Stimulated activated CD8-positive, alpha-beta memory T cell treated with anti-CD3 and anti-CD28 coated beads, Interleukin-12 subunit alpha, Interleukin-12 subunit beta, amount 100 ng/mL, for 1 hour (primary cell): ENCODE measurements around the gene THRA.
A peak's percentile ranks its signal among the peaks of the same experiment; 100 is the strongest.
"Not testable (repeated sequence)": the region's sequence is repeated elsewhere in the genome, so short reads cannot be mapped to it uniquely, and the experiment has no call there.

Experiments
- DNase-seq: peaks from one replicate; pipeline ENCODE4 v3.0.0-alpha.2; 2020; ENCODE audit warnings: low read depth

THRA gene

GRCh38 chr17:40113110-40113906 lies 50.5 kb downstream of the THRA start:
- peak; percentile 86 for DNase-seq

DNA sequence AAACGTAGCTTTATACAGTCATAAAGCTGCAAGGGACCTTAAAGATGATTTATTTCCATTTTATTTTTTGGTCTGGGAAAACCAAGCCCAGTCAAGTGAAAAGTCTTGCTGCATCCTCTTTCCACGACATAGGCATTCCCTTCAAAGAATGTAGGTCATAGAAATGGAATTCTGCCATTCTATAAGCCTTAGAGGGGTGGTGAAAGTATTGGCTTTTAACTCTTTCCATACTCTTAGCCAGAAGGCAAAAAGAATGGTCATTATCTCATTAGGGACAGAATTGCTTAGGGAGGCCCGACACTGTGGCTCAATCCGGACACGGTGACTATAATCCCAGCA lies 51.1 kb downstream of the THRA start:
- no peak for DNase-seq

GRCh38 chr17:40115101-40115436 lies 52.3 kb downstream of the THRA start:
- DNase-seq = no peak

GRCh38 chr17:40121181-40122135 lies 58.7 kb downstream of the THRA start, which contains the start of gene MSL1:
MSL1 (plus strand) TSS chr17:40121971; CDS start chr17:40122613, 642 bp downstream.
- peak; percentile 77 for DNase-seq

DNA sequence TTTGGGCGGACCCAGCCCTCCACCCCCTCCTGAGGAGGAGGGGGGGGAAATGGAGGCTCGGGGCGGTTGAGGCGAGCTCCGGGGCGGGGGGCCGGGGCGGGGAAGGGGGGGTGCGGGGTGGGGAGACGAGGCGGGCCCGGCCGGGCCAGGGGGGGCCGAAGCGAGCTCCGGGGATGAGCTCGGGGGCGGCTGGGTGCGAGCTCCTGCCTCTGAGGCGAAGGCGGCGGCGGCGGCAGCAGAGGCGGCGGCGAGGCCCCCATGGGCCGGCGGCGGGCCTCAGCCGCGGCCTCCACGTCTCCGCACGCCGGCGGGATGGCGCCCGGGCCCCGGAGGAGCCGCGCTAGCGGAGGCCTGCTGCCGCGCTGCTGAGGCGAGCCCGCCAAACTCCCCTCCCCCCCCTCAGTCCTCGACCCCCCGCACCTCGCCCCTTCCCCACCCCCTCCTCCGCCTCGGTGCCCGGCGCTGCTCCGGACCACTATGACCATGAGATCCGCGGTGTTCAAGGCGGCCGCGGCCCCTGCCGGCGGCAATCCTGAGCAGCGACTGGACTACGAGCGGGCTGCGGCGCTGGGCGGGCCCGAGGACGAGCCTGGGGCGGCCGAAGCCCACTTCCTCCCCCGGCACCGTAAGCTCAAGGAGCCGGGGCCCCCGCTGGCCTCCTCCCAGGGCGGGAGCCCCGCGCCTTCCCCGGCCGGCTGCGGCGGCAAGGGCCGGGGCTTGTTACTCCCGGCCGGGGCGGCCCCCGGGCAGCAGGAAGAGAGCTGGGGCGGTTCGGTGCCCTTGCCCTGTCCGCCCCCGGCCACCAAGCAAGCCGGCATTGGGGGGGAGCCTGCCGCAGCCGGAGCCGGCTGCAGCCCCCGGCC lies 59.6 kb downstream of the THRA start:
- no peak for DNase-seq

DNA sequence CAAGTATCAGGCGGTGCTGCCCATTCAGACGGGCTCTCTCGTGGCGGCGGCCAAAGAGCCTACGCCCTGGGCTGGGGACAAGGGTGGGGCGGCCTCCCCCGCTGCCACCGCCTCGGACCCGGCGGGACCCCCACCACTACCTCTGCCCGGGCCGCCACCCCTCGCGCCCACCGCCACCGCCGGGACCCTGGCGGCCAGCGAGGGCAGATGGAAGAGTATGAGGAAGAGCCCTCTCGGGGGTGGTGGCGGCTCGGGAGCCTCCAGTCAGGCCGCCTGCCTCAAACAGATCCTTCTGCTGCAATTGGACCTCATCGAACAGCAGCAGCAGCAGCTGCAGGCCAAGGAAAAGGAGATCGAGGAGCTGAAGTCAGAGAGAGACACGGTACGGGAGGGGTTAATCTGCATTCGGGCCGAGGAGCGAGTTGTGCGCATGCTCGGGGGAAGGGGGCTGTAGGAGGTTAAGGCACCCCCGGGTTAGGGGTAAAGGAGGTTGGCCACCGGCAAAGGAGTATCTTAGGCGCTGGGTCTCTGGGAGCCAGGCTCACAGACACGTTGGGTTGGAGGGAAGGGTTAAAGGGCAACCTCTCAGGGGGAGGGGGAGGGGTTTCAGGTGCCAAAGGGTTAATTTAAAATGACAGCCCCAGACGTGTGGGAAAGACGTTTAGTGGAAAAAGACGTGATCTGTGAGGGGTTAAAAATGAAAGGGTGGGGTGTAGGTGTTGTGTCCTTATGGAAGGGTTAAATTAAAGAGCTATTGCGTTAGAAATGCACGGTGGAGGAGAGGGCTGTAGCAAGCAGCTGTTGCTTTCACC lies 60.4 kb downstream of the THRA start:
- DNase-seq = no peak

DNA sequence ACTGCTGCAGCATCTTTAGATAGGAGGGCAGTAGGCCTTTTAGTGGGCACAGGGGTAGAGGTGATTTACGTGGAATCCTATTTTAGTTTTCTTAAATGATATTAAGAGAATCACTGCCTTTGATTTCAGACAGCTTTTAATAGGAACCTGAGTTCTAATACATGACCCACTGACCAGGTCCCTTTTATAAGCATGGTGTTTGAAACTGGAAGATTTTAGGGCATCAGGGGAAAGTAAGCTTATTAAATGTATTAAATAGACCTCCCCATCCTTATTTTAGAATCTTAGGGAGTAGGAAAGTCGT lies 61.0 kb downstream of the THRA start:
- DNase-seq = no peak

- DNase-seq = no peak
These were observed 61.7 kb downstream of the THRA start for GRCh38 chr17:40124279-40125141.

DNA sequence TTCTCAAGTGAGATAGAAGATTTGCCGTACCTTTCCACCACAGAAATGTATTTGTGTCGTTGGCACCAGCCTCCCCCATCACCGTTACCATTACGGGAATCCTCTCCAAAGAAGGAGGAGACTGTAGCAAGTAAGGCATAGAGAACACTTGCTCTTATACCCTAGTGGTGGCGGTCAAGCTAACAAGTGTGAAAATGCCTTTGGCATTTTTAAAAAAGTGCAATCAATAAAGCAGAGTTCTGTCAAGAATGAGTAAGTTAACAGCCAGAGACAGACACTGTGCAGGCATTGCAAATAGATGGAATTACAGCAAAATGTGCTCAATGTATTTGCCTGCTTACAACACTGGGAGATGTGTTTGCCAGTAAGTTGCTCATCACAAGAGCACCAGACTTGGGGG lies 66.7 kb downstream of the THRA start:
- no peak for DNase-seq

GRCh38 chr17:40130352-40131042 lies 67.7 kb downstream of the THRA start:
- DNase-seq = no peak

GRCh38 chr17:40134184-40134583 lies 71.4 kb downstream of the THRA start:
- no peak for DNase-seq

- no peak for DNase-seq
These were observed 73.1 kb downstream of the THRA start for GRCh38 chr17:40135817-40136216.

DNA sequence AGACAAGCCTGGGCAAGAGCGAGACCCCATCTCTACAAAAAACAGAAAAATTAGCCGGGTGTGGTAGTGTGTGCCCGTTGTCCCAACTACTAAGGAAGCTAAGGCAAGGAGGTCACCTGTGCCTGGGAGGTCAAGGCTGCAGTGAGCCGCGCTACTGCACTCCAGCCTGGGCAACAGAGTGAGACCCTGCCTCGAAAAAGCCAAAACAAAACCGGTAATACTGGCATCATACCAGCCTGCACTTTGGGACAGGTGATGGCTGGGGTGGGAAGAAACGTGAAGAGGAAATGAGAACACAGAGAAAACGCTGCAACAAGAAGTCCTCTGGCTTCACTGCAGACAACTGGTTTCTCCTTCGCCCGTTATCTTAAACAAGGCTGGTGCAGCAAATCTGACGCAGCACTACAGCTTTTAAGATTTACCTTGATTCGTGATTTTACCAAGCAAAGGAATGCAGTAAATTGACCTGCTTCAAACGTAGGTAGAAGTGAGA lies 76.8 kb downstream of the THRA start:
- DNase-seq = no peak

DNA sequence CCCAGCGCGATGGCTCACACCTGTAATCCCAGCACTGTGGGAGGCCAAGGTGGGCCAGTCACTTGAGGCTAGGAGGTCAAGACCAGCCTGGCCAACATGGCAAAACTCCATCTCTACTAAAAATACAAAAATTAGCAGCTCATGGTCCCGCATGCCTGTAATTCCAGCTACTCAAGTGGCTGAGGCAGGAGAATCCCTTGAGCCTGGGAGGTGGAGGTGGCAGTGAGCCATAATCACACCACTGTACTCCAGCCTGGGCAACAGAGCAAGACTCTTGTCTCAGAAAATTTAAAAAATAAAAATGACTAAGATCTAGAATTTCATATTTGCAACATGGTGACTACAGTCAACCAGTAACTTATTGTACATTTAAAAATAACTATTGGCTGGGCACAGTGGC lies 80.4 kb downstream of the THRA start:
- DNase-seq = not testable (repeated sequence)
